Measurements from ENCODE around the gene RAPGEF2.

RAPGEF2 gene

DNA sequence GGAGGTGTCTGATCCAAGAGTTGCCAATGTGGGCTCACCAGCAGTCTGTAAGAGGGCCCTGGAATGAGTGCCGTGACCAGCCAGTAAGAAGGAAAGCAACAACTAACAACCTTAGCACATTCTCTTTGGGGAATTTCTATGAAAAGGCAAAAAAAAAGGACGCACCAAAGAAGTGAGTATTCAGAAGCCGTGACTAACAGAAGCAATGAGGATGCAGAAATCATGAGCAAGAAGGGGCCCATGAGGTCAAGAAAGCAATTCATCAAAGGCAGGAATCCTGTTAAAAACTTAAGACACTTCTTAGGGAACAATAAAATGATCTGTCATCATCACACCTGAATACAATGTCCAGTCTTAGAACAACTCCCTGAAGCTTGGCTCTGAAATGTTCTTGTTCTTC, 260.5 kb downstream of the RAPGEF2 start:
- TF ChIP-seq, protein P1, sequence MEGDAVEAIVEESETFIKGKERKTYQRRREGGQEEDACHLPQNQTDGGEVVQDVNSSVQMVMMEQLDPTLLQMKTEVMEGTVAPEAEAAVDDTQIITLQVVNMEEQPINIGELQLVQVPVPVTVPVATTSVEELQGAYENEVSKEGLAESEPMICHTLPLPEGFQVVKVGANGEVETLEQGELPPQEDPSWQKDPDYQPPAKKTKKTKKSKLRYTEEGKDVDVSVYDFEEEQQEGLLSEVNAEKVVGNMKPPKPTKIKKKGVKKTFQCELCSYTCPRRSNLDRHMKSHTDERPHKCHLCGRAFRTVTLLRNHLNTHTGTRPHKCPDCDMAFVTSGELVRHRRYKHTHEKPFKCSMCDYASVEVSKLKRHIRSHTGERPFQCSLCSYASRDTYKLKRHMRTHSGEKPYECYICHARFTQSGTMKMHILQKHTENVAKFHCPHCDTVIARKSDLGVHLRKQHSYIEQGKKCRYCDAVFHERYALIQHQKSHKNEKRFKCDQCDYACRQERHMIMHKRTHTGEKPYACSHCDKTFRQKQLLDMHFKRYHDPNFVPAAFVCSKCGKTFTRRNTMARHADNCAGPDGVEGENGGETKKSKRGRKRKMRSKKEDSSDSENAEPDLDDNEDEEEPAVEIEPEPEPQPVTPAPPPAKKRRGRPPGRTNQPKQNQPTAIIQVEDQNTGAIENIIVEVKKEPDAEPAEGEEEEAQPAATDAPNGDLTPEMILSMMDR (IDR thresholded peaks at IDR 0.05): no peak
- no peak overlapping the region for H3K27ac ChIP-seq
- intact Hi-C loops (cut with DNase I; ENCODE audit: low total_unique reads): no loop called here

GRCh38 chr4:159366966-159367780, 264.3 kb downstream of the RAPGEF2 start:
- no peak overlapping the region for H3K4me3 ChIP-seq
- intact Hi-C loops (cut with DNase I; ENCODE audit: low total_unique reads): no loop called here
- no peak overlapping the region for H3K27ac ChIP-seq
- no peaks in the 10 kb centered on the region for H3K36me3 ChIP-seq
- H3K4me1 ChIP-seq: peaks cover 0 to 7% (median 0%) of the 10 kb centered on the region in 4 donors
- no peaks in the 10 kb centered on the region for H3K9me3 ChIP-seq
- H3K27me3 ChIP-seq: no peaks in the 10 kb centered on the region
- no peak for DNase-seq
- TF ChIP-seq, protein P1 (IDR thresholded peaks at IDR 0.05): no peak

More for the DNA sequence above, 260.5 kb downstream of the RAPGEF2 start:
- H3K4me1 ChIP-seq: peaks cover 0 to 32% (median 4%) of the 10 kb centered on the region in 4 donors
- H3K9me3 ChIP-seq: no peaks in the 10 kb centered on the region
- DNase-seq: no peak
- H3K27me3 ChIP-seq: no peaks in the 10 kb centered on the region
- H3K36me3 ChIP-seq: peaks cover 0 to 14% (median 0%) of the 10 kb centered on the region in 3 donors
- H3K4me3 ChIP-seq: no peak overlapping the region

DNA sequence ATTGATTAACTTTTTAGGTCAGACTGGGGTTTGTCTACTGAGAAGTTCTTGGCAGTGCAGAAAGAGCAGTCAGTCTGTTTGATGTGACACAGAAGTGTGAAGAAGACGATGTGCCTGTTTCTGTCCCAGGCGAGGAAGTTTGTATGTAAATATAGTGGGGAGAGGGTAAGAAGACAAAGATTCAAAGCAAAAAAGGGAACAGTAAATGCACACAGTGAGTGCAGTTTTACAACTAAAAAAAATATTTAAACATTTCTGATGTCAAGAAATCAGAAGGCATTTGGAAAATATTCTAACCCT, 264.9 kb downstream of the RAPGEF2 start:
- H3K27ac ChIP-seq: no peak overlapping the region
- no peak for DNase-seq
- TF ChIP-seq, protein P1 (IDR thresholded peaks at IDR 0.05): no peak
- peaks cover 0 to 7% (median 0%) of the 10 kb centered on the region in 4 donors for H3K4me1 ChIP-seq
- intact Hi-C loops (cut with DNase I; ENCODE audit: low total_unique reads): no loop called here
- no peaks in the 10 kb centered on the region for H3K36me3 ChIP-seq
- H3K9me3 ChIP-seq: no peaks in the 10 kb centered on the region
- H3K4me3 ChIP-seq: no peak overlapping the region
- H3K27me3 ChIP-seq: no peaks in the 10 kb centered on the region

- TF ChIP-seq, protein P1 (IDR thresholded peaks at IDR 0.05): no peak
- intact Hi-C loops (cut with DNase I; ENCODE audit: low total_unique reads): no loop called here
- no peak for DNase-seq
- peaks cover 0 to 7% (median 0%) of the 10 kb centered on the region in 4 donors for H3K4me1 ChIP-seq
- no peak overlapping the region for H3K4me3 ChIP-seq
- H3K27me3 ChIP-seq: no peaks in the 10 kb centered on the region
- H3K9me3 ChIP-seq: no peaks in the 10 kb centered on the region
- H3K27ac ChIP-seq: no peak overlapping the region
- no peaks in the 10 kb centered on the region for H3K36me3 ChIP-seq
These were observed 265.4 kb downstream of the RAPGEF2 start for GRCh38 chr4:159368320-159368719.

- Histone ChIP-seq H3K9me3 (no peaks in the 10 kb centered on the region), H3K4me1 (peaks cover 0 to 7% (median 0%) of the 10 kb centered on the region in 4 donors), H3K4me3 (no peak overlapping the region), H3K36me3 (no peaks in the 10 kb centered on the region), H3K27ac (no peak overlapping the region), H3K27me3 (no peaks in the 10 kb centered on the region)
- TF ChIP-seq, protein P1 (IDR thresholded peaks at IDR 0.05): no peak
- intact Hi-C loops (cut with DNase I; ENCODE audit: low total_unique reads): no loop called here
- no peak for DNase-seq
These were observed 266.4 kb downstream of the RAPGEF2 start for GRCh38 chr4:159369256-159369655.

Data from tibial artery (tissue), 4 donors.